A673 (cell line): ENCODE results near the gene PDCD11. TPM values are rescaled to one million over a fixed set of nuclear protein-coding genes. Genes with fewer than 3 reads are reported as not detected.

Experiments used
- BruUV-seq: library from RNA; stranded (reverse); fragments of 400-500 nt; replicated peaks from 2 replicates; lab custom pipeline; 2021; lab: Mats Ljungman, UMichigan
- CTCF ChIA-PET: fragments of 300-600 bp; sonication (Branson Sonifier 250); formaldehyde crosslinking; loops from one replicate; lab custom pipeline; 2022; ENCODE audit warnings: antibody characterized with exemption; lab: Charles Lee
- POLR2A ChIA-PET: fragments of 300-600 bp; sonication (Branson Sonifier 250); formaldehyde crosslinking; loops from one replicate; lab custom pipeline; 2022; ENCODE audit warnings: antibody characterized with exemption; ENCODE audit not compliant: low non-redundant PET; lab: Charles Lee
- DNase-seq: peaks from one replicate; pipeline ENCODE4 v3.0.0-alpha.2; 2015; ENCODE audit warnings: low spot score
- H3K27ac ChIP-seq: fragments of 200-600 bp; sonication (generic); 2 replicates; pipeline ENCODE4 v1.5.1; 2016; ENCODE audit warnings: mixed run types, low read depth, mild to moderate bottlenecking, mixed read lengths, antibody characterized with exemption, low read length; ENCODE audit not compliant: poor library complexity, severe bottlenecking
- H3K27me3 ChIP-seq: fragments of 200-600 bp; sonication (generic); replicated peaks from 2 replicates; pipeline ENCODE4 v1.6.1; 2017; ENCODE audit warnings: mixed run types, low read depth, mild to moderate bottlenecking, mixed read lengths, antibody characterized with exemption, low read length; ENCODE audit not compliant: insufficient read depth, poor library complexity
- H3K36me3 ChIP-seq: fragments of 200-600 bp; sonication (generic); 2 replicates; pipeline ENCODE4 v1.6.1; 2016; ENCODE audit warnings: mixed run types, mild to moderate bottlenecking, mixed read lengths, antibody characterized with exemption, low read length; ENCODE audit not compliant: insufficient read depth, poor library complexity, severe bottlenecking
- H3K4me1 ChIP-seq: fragments of 200-600 bp; sonication (generic); 2 replicates; pipeline ENCODE4 v1.6.1; 2017; ENCODE audit warnings: mixed run types, mild to moderate bottlenecking, mixed read lengths, antibody characterized with exemption, low read length; ENCODE audit not compliant: insufficient read depth, poor library complexity, severe bottlenecking
- H3K4me3 ChIP-seq: fragments of 200-600 bp; sonication (generic); 2 replicates; pipeline ENCODE4 v1.5.1; 2016; ENCODE audit warnings: low read depth, mixed run types, mild to moderate bottlenecking, mixed read lengths, low read length; ENCODE audit not compliant: poor library complexity, severe bottlenecking
- H3K9me3 ChIP-seq: fragments of 200-600 bp; sonication (generic); 2 replicates; pipeline ENCODE4 v1.6.1; 2016; ENCODE audit warnings: mixed run types, low read depth, mild to moderate bottlenecking, mixed read lengths, antibody characterized with exemption, low read length; ENCODE audit not compliant: poor library complexity, severe bottlenecking
- EZH2 ChIP-seq: fragments of 200-600 bp; sonication (generic); IDR thresholded peaks from 2 replicates; pipeline ENCODE4 v1.6.1; 2017; ENCODE audit warnings: borderline replicate concordance, low read depth, mild to moderate bottlenecking, mixed read lengths, antibody characterized with exemption, low read length; ENCODE audit not compliant: poor library complexity, severe bottlenecking
- intact Hi-C: fragments of 100-400 bp; cut with micrococcal nuclease; formaldehyde crosslinking; loops from one replicate; pipeline ENCODE4 v1.10.0; 2022; ENCODE audit not compliant: unreplicated experiment
- total RNA-seq: library from RNA; stranded (reverse); gene quantifications from 2 replicates; pipeline ENCODE4 v1.2.3, GENCODE V29; 2021
- TF ChIP-seq, protein P1 (sequence below): fragments of 300-800, 200-600 bp; sonication (generic); conservative IDR thresholded peaks from 2 replicates; pipeline ENCODE4 v1.5.1; 2017; ENCODE audit warnings: low read depth, mild to moderate bottlenecking, antibody characterized with exemption, low read length, moderate library complexity, mixed read lengths

PDCD11 gene
- total RNA-seq, 1 experiment from 2014 or later, result 78.1 TPM

- H3K27ac ChIP-seq, result no peak overlapping the region
- intact Hi-C loops, result loop anchor here (5.0 kb wide), 1 partner anchor 70 kb away; no protein-coding TSS in a partner anchor
- no peak overlapping the region for H3K4me3 ChIP-seq
- ChIA-PET POLR2A (no interaction called here), CTCF (no interaction called here)
- TF ChIP-seq, protein P1, sequence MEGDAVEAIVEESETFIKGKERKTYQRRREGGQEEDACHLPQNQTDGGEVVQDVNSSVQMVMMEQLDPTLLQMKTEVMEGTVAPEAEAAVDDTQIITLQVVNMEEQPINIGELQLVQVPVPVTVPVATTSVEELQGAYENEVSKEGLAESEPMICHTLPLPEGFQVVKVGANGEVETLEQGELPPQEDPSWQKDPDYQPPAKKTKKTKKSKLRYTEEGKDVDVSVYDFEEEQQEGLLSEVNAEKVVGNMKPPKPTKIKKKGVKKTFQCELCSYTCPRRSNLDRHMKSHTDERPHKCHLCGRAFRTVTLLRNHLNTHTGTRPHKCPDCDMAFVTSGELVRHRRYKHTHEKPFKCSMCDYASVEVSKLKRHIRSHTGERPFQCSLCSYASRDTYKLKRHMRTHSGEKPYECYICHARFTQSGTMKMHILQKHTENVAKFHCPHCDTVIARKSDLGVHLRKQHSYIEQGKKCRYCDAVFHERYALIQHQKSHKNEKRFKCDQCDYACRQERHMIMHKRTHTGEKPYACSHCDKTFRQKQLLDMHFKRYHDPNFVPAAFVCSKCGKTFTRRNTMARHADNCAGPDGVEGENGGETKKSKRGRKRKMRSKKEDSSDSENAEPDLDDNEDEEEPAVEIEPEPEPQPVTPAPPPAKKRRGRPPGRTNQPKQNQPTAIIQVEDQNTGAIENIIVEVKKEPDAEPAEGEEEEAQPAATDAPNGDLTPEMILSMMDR, result no peak
- TF ChIP-seq EZH2, result no peak
- H3K9me3 ChIP-seq, result no peaks in the 10 kb centered on the region
- H3K4me1 ChIP-seq, result no peaks in the 10 kb centered on the region
- no TSS peak for BruUV-seq
- H3K27me3 ChIP-seq, result no peaks in the 10 kb centered on the region
- H3K36me3 ChIP-seq, result no peaks in the 10 kb centered on the region
- no peak for DNase-seq
Measured at GRCh38 chr10:103487410-103487708, 90.9 kb downstream of the PDCD11 start.

- TF ChIP-seq, protein P1, result no peak
- no peak for TF ChIP-seq EZH2
- Histone ChIP-seq H3K9me3 (no peaks in the 10 kb centered on the region), H3K36me3 (no peaks in the 10 kb centered on the region), H3K4me1 (peaks cover 15% of the 10 kb centered on the region), H3K27me3 (peaks cover 25% of the 10 kb centered on the region), H3K27ac (no peak overlapping the region), H3K4me3 (no peak overlapping the region)
- BruUV-seq, result no TSS peak
- CTCF ChIA-PET, result no interaction called here
- DNase-seq, result no peak
- POLR2A ChIA-PET, result no interaction called here
- intact Hi-C loops, result no loop called here
Measured at GRCh38 chr10:103490986-103491314, 94.5 kb downstream of the PDCD11 start.

GRCh38 chr10:103491729-103492364 is 95.4 kb downstream of the PDCD11 start:
- Histone ChIP-seq H3K9me3 (no peaks in the 10 kb centered on the region), H3K4me1 (peaks cover 15% of the 10 kb centered on the region), H3K4me3 (no peak overlapping the region), H3K27ac (no peak overlapping the region), H3K27me3 (peaks cover 34% of the 10 kb centered on the region), H3K36me3 (no peaks in the 10 kb centered on the region)
- intact Hi-C loops, result no loop called here
- CTCF ChIA-PET, result no interaction called here
- POLR2A ChIA-PET, result no interaction called here
- TF ChIP-seq EZH2, result no peak
- TF ChIP-seq, protein P1, result no peak
- peak; percentile 39 for DNase-seq
- no TSS peak for BruUV-seq
